ENCODE measurements around the gene DOCK1.
A peak's percentile ranks its signal among the peaks of the same experiment; 100 is the strongest.

The DOCK1 gene

GRCh38 chr10:127236266-127236665 lies 331.0 kb downstream of the DOCK1 start:
- DNase-seq: no peak

- no peak for DNase-seq
Observed at GRCh38 chr10:127242914-127243313, 337.7 kb downstream of the DOCK1 start.

- peak; percentile 43 for DNase-seq
Observed at GRCh38 chr10:127243490-127244272, 338.5 kb downstream of the DOCK1 start.

GRCh38 chr10:127245456-127245855 lies 340.2 kb downstream of the DOCK1 start:
- no peak for DNase-seq

- no peak for DNase-seq
Observed at GRCh38 chr10:127250031-127250430, 344.8 kb downstream of the DOCK1 start.

- no peak for DNase-seq
Observed at GRCh38 chr10:127252818-127253217, 347.6 kb downstream of the DOCK1 start.

- no peak for DNase-seq
Observed at GRCh38 chr10:127254276-127254675, 349.0 kb downstream of the DOCK1 start.

GRCh38 chr10:127257395-127257794 lies 352.2 kb downstream of the DOCK1 start:
- DNase-seq: no peak

- no peak for DNase-seq
Observed at GRCh38 chr10:127259347-127259746, 354.1 kb downstream of the DOCK1 start.

GRCh38 chr10:127262606-127263005 lies 357.4 kb downstream of the DOCK1 start:
- DNase-seq: no peak

GRCh38 chr10:127265288-127265687 lies 360.1 kb downstream of the DOCK1 start:
- no peak for DNase-seq

GRCh38 chr10:127266431-127266830 lies 361.2 kb downstream of the DOCK1 start:
- no peak for DNase-seq

GRCh38 chr10:127267442-127267841 lies 362.2 kb downstream of the DOCK1 start:
- no peak for DNase-seq

GRCh38 chr10:127272076-127272475 lies 366.8 kb downstream of the DOCK1 start:
- DNase-seq: no peak

- no peak for DNase-seq
Observed at GRCh38 chr10:127275272-127275671, 370.0 kb downstream of the DOCK1 start.

GRCh38 chr10:127275793-127276450 lies 370.7 kb downstream of the DOCK1 start:
- no peak for DNase-seq

GRCh38 chr10:127276794-127277462 lies 371.7 kb downstream of the DOCK1 start:
- no peak for DNase-seq

GRCh38 chr10:127278001-127278400 lies 372.8 kb downstream of the DOCK1 start:
- DNase-seq: no peak

- DNase-seq: no peak
Observed at GRCh38 chr10:127279334-127279774, 374.1 kb downstream of the DOCK1 start.

- no peak for DNase-seq
Observed at GRCh38 chr10:127280446-127280845, 375.2 kb downstream of the DOCK1 start.

- no peak for DNase-seq
Observed at GRCh38 chr10:127283017-127283416, 377.8 kb downstream of the DOCK1 start.

GRCh38 chr10:127283576-127283975 lies 378.3 kb downstream of the DOCK1 start:
- no peak for DNase-seq

GRCh38 chr10:127290850-127291249 lies 385.6 kb downstream of the DOCK1 start:
- no peak for DNase-seq

- peak; percentile 17 for DNase-seq
Observed at GRCh38 chr10:127291329-127291728, 386.1 kb downstream of the DOCK1 start.

Measured in RPMI8226 (cell line).